ES-I3 (cell line): ENCODE measurements around the gene ZNF667.
A peak's percentile ranks its signal among the peaks of the same experiment; 100 is the strongest.

Experiments used
- H3K36me3 ChIP-seq: 2 replicates; pipeline ENCODE4 v1.6.1; 2013; ENCODE audit warnings: mild to moderate bottlenecking, low read length, control low read depth, moderate library complexity; ENCODE audit not compliant: insufficient read depth
- H3K4me1 ChIP-seq: 2 replicates; pipeline ENCODE4 v1.6.1; 2013; ENCODE audit warnings: mild to moderate bottlenecking, control low read depth, low read length; ENCODE audit not compliant: insufficient read depth
- H3K9ac ChIP-seq: 2 replicates; pipeline ENCODE4 v1.6.1; 2013; ENCODE audit warnings: low read depth, mild to moderate bottlenecking, low read length, moderate library complexity
- H3K9me3 ChIP-seq: 2 replicates; pipeline ENCODE4 v1.6.1; 2013; ENCODE audit warnings: mild to moderate bottlenecking, low read length, moderate library complexity; ENCODE audit not compliant: control insufficient read depth, insufficient read depth

Gene ZNF667

DNA sequence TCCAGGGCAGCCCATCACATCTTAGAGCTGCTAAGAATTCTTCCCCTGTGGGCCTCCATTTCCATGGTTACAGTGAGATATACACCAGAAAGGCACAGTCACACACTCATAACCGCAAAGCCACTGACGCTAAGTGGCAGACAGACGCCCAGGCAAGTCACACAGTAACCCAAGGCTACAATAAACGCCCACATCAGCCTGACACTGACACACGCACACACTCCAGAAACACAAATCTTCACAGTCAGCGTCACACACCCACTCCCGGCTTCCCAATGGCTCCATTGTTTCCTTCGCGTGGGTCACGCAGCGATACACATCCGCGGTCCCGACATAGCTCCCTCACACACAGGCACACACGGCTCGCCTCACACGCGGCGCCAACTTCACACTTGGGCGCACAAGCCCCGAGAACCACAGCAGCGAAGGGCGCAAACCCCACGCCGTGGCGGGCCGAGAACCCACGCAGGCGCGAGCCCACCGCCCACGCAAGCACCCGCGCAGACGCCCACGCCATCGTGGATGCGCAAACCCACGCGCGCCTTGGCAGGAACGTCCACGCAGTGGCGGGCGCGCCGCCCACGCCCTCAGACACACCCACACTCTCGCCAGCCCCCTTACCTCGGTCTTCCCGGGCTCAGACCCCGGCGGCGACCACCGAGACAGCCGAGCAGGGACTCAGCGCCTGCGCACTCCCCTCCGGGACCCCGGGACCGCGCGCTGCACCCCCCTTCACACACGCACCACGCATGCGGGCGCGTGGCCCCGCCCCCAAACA is at the start of gene ZNF667:
ZNF667 (minus strand) TSS at position 695 of the 778 bp plus-strand sequence. CDS start 14,975 bp downstream, outside the sequence.
- H3K4me1 ChIP-seq, result no peaks in the 10 kb centered on the region
- no peaks in the 10 kb centered on the region for H3K9me3 ChIP-seq
- H3K9ac ChIP-seq, result peak within 1 kb of the TSS; percentile 88
- no peaks in the 10 kb centered on the region for H3K36me3 ChIP-seq

DNA sequence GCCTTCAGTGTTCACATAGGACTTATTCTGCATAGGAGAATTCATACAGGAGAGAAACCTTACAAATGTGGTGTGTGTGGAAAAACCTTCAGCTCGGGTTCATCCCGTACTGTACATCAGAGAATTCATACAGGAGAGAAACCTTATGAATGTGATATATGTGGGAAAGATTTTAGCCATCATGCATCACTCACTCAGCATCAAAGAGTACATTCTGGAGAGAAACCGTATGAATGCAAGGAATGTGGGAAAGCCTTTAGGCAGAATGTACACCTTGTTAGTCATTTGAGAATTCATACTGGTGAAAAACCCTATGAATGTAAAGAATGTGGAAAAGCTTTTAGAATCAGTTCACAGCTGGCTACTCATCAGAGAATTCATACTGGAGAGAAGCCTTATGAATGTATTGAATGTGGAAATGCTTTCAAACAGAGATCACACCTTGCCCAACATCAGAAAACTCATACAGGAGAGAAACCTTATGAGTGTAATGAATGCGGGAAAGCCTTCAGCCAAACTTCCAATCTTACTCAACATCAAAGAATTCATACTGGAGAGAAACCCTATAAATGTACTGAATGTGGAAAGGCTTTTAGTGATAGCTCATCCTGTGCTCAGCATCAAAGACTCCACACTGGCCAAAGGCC is 48.2 kb upstream of the ZNF667 start:
- Histone ChIP-seq H3K36me3 (no peaks in the 10 kb centered on the region), H3K9ac (no peak overlapping the region), H3K9me3 (peaks cover 14% of the 10 kb centered on the region), H3K4me1 (no peaks in the 10 kb centered on the region)

DNA sequence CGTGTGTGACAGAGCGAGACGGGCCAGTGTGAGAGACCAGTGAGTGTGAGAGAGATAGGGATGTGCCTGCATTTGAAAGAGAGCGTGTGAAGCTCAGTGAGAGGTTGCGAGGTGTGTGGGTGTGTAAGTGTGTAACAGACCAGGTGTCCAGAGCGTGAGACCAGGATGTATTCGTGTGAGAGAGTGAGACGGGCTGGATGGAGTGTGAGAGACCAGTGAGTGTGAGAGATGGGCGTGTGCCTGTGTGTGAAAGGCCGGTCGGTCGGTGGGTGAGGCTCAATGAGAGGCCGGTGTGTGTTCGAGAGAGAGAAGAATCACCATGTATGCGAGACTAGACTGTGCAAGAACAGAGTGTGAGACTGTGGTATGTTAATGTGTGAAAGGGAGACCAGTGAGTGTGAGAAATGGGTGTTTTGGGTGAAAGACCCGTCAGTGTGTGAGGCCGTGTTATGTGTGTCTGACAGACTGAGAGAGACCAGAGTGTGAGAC is 31.2 kb upstream of the ZNF667 start:
- H3K36me3 ChIP-seq, result no peaks in the 10 kb centered on the region
- no peaks in the 10 kb centered on the region; the same call in 1 of the 2 replicates for H3K9me3 ChIP-seq
- H3K9ac ChIP-seq, result peak overlapping the region; percentile 85
- H3K4me1 ChIP-seq, result no peaks in the 10 kb centered on the region

DNA sequence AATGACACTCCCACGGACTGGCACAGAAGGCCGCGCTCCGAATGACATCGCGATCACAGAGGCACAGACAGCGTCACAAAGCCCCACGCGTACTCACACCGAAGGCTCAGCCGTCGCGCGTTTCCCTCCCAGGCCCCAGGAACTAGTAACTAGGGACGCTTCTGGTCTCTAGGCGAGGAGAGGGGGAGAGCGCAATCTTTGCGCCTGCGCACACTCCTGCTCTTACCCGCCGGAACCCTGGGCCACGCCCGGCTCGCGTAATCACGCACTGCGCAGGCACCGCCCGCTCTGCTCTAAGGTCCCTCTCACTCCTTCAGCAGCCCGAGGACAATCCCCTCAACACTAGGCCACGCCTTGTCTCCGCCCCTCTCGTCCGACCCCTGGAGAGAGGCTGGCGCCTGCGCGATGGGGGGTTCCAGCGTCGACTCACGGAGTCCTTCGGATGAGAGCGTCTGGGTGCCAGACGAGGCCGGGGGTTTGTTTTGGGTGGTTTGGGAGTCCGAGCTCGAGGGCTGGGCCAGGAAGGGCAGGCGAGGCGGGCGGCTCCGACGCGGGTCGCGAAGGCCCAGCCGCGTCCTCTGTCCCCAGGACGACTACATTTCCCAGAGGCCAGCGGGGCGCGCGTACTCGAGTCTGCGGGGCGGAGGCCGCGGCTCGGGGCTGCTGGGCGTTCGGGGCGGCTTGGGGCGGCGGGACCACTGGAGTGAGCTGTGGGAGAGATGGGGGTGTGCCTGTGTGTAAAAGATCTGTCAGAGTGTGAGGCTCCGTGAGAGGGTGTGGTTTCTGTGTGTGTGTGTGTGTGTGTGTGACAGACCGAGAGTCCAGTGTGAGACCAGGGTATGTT is 30.5 kb upstream of the ZNF667 start, which contains the start of gene ZNF471:
ZNF471 (plus strand) TSS at position 410 of the 844 bp plus-strand sequence. CDS start 3,717 bp downstream, outside the sequence.
- H3K9me3 ChIP-seq, result no peaks in the 10 kb centered on the region; the same call in 1 of the 2 replicates
- H3K36me3 ChIP-seq, result no peaks in the 10 kb centered on the region
- peak within 1 kb of the TSS; percentile 85 for H3K9ac ChIP-seq
- no peaks in the 10 kb centered on the region for H3K4me1 ChIP-seq

DNA sequence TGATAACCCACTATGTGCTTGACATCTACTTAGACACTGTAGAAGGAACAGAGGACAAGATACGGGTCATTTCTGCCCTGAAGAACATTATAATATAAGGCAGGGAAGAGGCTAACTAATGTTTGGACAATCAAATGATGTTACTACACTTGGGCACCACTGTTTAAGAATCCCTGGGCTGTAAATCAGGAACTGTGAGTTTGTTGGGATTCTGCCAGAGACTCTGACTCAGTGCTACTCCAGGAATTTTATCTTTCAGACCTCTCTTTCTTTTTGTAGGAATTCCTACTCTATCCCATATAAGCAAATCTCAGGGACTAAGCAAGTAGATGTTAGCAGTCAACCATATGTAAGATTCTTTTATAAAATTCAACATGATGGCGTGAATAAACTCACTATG is 27.4 kb upstream of the ZNF667 start:
- H3K9me3 ChIP-seq, result no peaks in the 10 kb centered on the region

DNA sequence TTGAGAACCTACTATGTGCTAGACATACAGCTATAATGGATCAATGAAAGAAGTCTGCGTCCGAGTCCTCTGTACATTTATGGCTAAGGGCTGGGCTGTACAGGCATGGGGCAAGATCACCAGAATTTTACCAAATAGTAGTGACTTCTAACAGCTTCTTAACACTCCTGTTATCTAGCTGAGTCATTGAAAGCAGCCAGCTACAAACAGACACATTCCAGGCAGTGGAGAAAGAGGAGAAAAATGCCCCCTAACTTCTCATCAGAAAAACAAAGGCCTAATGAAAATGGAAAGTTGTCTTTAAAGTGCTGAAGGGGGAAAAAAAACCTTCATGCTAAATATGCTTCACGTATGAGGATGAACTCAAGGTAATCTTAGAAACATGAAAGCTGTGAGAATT is 14.3 kb upstream of the ZNF667 start:
- Histone ChIP-seq H3K4me1 (peaks cover 5% of the 10 kb centered on the region; the same call in 1 of the 2 replicates), H3K9ac (no peak overlapping the region), H3K9me3 (peaks cover 6% of the 10 kb centered on the region; the same call in 1 of the 2 replicates), H3K36me3 (no peaks in the 10 kb centered on the region; the same call in 1 of the 2 replicates)

More for the DNA sequence above, 27.4 kb upstream of the ZNF667 start:
- H3K9ac ChIP-seq, result no peak overlapping the region
- H3K4me1 ChIP-seq, result no peaks in the 10 kb centered on the region
- H3K36me3 ChIP-seq, result no peaks in the 10 kb centered on the region

DNA sequence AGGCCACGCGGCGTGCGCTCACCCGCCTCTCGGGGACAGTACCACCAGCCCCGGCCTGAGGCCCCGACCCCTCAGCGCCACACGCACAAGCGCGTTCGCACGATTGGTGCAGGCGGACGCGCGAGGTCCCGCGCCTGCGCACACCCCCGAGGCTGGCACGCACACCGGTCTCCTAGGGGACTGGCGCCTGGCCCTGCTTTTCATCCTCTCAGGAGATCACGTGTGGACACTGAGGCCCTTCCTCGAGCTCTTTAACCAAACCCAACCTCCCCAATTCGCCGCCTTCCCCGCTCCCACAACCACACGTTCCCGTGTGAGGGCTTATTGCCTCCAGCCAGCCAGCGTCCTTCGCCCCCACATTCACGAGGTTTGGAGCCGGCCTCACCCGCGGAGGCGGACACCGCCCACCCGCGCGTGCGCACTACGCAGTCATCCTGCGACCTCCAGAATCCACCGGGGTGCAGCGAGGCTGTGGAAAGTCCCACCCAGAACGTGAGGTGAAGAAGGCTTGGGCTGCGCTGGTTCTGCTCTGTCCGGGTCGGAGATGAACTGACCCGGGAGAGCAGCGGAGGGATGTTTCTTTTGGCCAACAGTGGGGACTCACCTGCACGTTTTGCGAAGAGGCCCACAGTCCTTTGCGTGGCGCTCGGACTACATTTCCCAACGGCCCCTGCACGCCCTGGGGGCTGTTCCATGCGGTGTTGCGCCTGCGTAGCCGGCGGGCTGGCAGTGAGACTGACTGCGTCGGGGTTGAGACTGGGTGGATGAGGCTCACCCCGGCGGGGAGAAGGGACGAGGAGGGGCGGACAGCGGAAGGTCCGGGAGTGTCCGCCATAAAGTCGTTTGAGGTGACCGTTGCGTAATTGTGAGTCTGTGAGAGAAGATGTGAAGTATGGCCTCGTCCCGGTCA is 539 bp upstream of the ZNF667 start:
- no peaks in the 10 kb centered on the region for H3K36me3 ChIP-seq
- H3K9me3 ChIP-seq, result no peaks in the 10 kb centered on the region
- H3K4me1 ChIP-seq, result no peaks in the 10 kb centered on the region
- H3K9ac ChIP-seq, result peak overlapping the region; percentile 88

DNA sequence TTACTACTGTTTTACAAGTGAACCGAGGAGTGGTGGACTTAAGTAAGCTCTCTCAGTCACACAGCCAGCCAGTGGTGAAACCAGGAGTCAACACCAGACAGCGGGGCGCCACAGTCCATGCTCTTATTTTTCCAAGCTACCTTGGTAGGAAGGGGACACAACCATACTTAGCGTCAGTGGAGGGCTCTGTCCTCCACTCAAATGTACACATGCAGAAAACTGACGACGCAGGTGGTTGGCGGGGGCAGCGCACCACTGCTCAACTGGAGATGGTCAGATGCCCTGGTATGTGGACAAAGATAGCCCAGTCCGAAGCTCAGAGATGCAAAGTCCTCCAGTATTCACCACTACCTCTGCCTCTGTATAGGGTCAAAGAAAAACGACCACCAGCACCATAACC is 1.1 kb downstream of the ZNF667 start:
- Histone ChIP-seq H3K4me1 (no peaks in the 10 kb centered on the region), H3K9ac (peak overlapping the region; percentile 88), H3K9me3 (no peaks in the 10 kb centered on the region), H3K36me3 (0 out of 2 replicates have a peak, but pooled peaks cover 2% of the 10 kb centered on the region)

DNA sequence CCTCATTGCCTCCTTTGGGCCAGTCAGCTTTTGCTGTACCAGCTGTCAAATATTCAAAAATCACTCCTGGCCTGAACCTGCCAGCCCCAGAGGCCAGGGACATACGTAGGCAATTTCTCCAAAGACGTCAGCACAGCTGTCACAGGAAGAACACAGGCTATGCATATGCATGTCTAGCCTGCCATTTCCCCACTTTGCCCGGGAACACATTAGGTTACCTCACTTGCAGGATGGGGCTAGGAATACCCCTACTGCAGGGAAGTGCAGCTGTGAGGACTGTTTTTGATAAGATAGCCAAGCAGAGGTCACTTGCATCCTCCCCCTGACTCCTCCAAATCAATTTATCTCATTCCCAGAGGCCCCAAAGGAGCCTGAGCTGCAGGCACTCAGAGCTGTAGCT is 2.8 kb downstream of the ZNF667 start:
- H3K36me3 ChIP-seq, result 0 out of 2 replicates have a peak, but pooled peaks cover 2% of the 10 kb centered on the region
- H3K4me1 ChIP-seq, result no peaks in the 10 kb centered on the region
- no peak overlapping the region for H3K9ac ChIP-seq
- H3K9me3 ChIP-seq, result no peaks in the 10 kb centered on the region

DNA sequence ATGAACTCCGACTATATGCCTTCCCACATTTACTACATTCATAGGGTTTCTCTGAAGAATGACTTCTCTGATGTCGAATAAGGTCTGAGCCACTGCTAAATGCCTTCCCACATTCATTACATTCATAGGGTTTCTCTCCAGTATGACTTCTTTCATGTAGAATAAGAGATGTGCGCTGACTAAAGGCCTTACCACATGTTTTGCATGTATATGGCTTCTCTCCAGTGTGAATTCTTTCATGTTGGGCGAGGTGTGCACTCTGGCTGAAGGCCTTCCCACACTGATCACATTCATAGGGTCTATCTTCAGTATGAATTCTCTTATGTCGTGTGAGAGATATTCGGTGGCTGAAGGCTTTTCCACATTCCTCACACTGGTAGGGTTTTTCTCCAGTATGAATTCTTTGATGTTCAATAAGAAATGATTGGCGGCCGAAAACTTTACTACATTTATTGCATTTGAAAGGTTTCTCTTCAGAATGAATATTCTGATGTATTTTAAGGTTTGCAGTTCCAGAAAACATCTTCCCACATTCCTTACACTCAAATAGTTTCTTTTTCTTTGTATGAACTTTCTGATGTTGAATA is 35.8 kb downstream of the ZNF667 start:
- no peak overlapping the region for H3K9ac ChIP-seq
- peaks cover 29% of the 10 kb centered on the region for H3K9me3 ChIP-seq
- no peaks in the 10 kb centered on the region for H3K4me1 ChIP-seq
- H3K36me3 ChIP-seq, result peaks cover 3% of the 10 kb centered on the region; the same call in 1 of the 2 replicates

DNA sequence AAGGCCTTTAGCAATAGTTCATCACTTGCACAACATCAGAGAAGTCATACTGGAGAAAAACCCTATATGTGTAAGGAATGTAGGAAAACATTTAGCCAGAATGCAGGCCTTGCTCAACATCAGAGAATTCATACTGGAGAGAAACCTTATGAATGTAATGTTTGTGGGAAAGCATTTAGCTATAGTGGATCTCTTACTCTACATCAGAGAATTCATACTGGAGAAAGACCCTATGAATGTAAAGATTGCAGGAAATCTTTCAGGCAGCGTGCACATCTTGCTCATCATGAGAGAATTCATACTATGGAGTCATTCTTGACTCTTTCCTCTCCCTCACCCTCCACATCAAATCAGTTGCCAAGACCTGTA is 53.2 kb downstream of the ZNF667 start:
- H3K9ac ChIP-seq, result no peak overlapping the region
- no peaks in the 10 kb centered on the region for H3K4me1 ChIP-seq
- peaks cover 30% of the 10 kb centered on the region for H3K9me3 ChIP-seq
- no peaks in the 10 kb centered on the region for H3K36me3 ChIP-seq

DNA sequence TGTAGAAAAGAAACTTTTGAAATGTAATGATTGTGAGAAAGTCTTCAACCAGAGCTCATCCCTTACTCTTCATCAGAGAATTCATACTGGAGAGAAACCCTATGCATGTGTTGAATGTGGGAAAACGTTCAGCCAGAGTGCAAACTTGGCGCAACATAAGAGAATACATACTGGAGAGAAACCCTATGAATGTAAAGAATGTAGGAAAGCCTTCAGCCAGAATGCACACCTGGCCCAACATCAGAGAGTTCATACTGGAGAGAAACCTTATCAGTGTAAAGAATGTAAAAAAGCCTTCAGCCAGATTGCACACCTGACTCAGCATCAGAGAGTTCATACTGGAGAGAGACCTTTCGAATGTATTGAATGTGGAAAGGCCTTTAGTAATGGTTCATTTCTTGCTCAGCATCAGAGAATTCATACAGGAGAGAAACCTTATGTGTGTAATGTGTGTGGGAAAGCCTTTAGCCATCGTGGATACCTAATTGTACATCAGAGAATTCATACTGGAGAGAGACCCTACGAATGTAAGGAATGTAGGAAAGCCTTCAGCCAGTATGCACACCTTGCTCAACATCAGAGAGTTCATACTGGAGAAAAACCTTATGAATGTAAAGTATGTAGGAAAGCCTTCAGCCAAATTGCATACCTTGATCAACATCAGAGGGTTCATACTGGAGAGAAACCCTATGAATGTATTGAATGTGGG is 53.7 kb downstream of the ZNF667 start:
- Histone ChIP-seq H3K36me3 (no peaks in the 10 kb centered on the region), H3K9me3 (peaks cover 30% of the 10 kb centered on the region), H3K4me1 (no peaks in the 10 kb centered on the region), H3K9ac (no peak overlapping the region)
